GM12865 (cell line): Measurements from ENCODE around the gene BTBD16.

ENCODE experiments used
- DNase-seq: peaks from one replicate; pipeline ENCODE4 v3.0.0; 2010; ENCODE audit warnings: low read depth
- H3K4me3 ChIP-seq: 2 replicates; pipeline ENCODE4 v1.5.1; 2011; ENCODE audit warnings: mild to moderate bottlenecking, low read depth, low read length, control low read depth
- CTCF ChIP-seq: IDR thresholded peaks from 2 replicates; pipeline ENCODE4 v1.5.1; 2011; ENCODE audit warnings: low read length, control low read depth, low read depth, inconsistent platforms; ENCODE audit not compliant: insufficient read depth; ENCODE audit errors: missing control alignments

Gene BTBD16

GRCh38 chr10:122311051-122311410 lies 39.9 kb downstream of the BTBD16 start:
- H3K4me3 ChIP-seq: no peak overlapping the region
- TF ChIP-seq CTCF: no peak
- no peak for DNase-seq

GRCh38 chr10:122311716-122312115 lies 40.6 kb downstream of the BTBD16 start:
- no peak for DNase-seq
- no peak for TF ChIP-seq CTCF
- H3K4me3 ChIP-seq: no peak overlapping the region

- no peak for DNase-seq
- no peak overlapping the region for H3K4me3 ChIP-seq
- TF ChIP-seq CTCF: no peak
These were observed 45.3 kb downstream of the BTBD16 start for GRCh38 chr10:122316224-122316884.

- H3K4me3 ChIP-seq: no peak overlapping the region
- TF ChIP-seq CTCF: no peak
These were observed 50.9 kb downstream of the BTBD16 start for GRCh38 chr10:122321960-122322359.

GRCh38 chr10:122323189-122323588 lies 52.1 kb downstream of the BTBD16 start:
- no peak overlapping the region for H3K4me3 ChIP-seq
- no peak for DNase-seq
- TF ChIP-seq CTCF: no peak

More at GRCh38 chr10:122321960-122322359, 50.9 kb downstream of the BTBD16 start:
- no peak for DNase-seq

- no peak overlapping the region for H3K4me3 ChIP-seq
- DNase-seq: no peak
- no peak for TF ChIP-seq CTCF
These were observed 53.0 kb downstream of the BTBD16 start for GRCh38 chr10:122323941-122324675.
